NCI-H2196 treated with DMSO at 0.1 percent for 48 hours (cell line): Measurements from ENCODE around the gene JAG1.
"Not testable (repeated sequence)": the region's sequence is repeated elsewhere in the genome, so short reads cannot be mapped to it uniquely, and the experiment has no call there.

ENCODE experiments used
- DNase-seq: peaks from one replicate; lab custom pipeline; 2025; ENCODE audit not compliant: unreplicated experiment; lab: John Stamatoyannopoulos, UW

Gene JAG1

GRCh38 chr20:10639077-10639736 lies 34.6 kb downstream of the JAG1 start:
- DNase-seq = no peak

- DNase-seq = no peak
Measured at GRCh38 chr20:10637563-10637962, 36.2 kb downstream of the JAG1 start.

- DNase-seq = no peak
Measured at GRCh38 chr20:10637031-10637559, 36.7 kb downstream of the JAG1 start.

GRCh38 chr20:10636326-10636818 lies 37.4 kb downstream of the JAG1 start:
- DNase-seq = no peak

- no peak for DNase-seq
Measured at GRCh38 chr20:10635476-10636208, 38.2 kb downstream of the JAG1 start.

GRCh38 chr20:10634683-10635411 lies 39.0 kb downstream of the JAG1 start:
- no peak for DNase-seq

- no peak for DNase-seq
Measured at GRCh38 chr20:10634211-10634610, 39.6 kb downstream of the JAG1 start.

- DNase-seq = no peak
Measured at GRCh38 chr20:10633718-10634117, 40.1 kb downstream of the JAG1 start.

- no peak for DNase-seq
Measured at GRCh38 chr20:10632721-10633509, 40.9 kb downstream of the JAG1 start.

- DNase-seq = no peak
Measured at GRCh38 chr20:10631126-10631525, 42.7 kb downstream of the JAG1 start.

GRCh38 chr20:10629946-10630650 lies 43.7 kb downstream of the JAG1 start:
- no peak for DNase-seq

GRCh38 chr20:10626896-10627295 lies 46.9 kb downstream of the JAG1 start:
- no peak for DNase-seq

- DNase-seq = no peak
Measured at GRCh38 chr20:10625641-10626040, 48.2 kb downstream of the JAG1 start.

- no peak for DNase-seq
Measured at GRCh38 chr20:10622657-10623418, 51.0 kb downstream of the JAG1 start.

- no peak for DNase-seq
Measured at GRCh38 chr20:10621149-10621548, 52.6 kb downstream of the JAG1 start.

- DNase-seq = no peak
Measured at GRCh38 chr20:10619427-10619826, 54.4 kb downstream of the JAG1 start.

GRCh38 chr20:10618611-10619245 lies 55.1 kb downstream of the JAG1 start:
- DNase-seq = no peak

GRCh38 chr20:10617549-10618133 lies 56.2 kb downstream of the JAG1 start:
- DNase-seq = not testable (repeated sequence)

- DNase-seq = no peak
Measured at GRCh38 chr20:10616212-10616611, 57.6 kb downstream of the JAG1 start.
